ENCODE data around the gene COL2A1.

COL2A1 gene

GRCh38 chr12:47954058-47954457 lies 50.2 kb downstream of the COL2A1 start:
- no peak for TF ChIP-seq POLR2A (IDR thresholded peaks at IDR 0.05; ENCODE audit: low read depth, low read length)
- DNase-seq (ENCODE audit: insufficient read length, low spot score) (no peak), FAIRE-seq (no peak)

GRCh38 chr12:47950856-47951468 lies 53.3 kb downstream of the COL2A1 start:
- no peak for DNase-seq (ENCODE audit: insufficient read length, low spot score)
- no peak for TF ChIP-seq POLR2A (IDR thresholded peaks at IDR 0.05; ENCODE audit: low read depth, low read length)
- no peak for FAIRE-seq

GRCh38 chr12:47949441-47950341 lies 54.6 kb downstream of the COL2A1 start:
- FAIRE-seq (no peak), DNase-seq (ENCODE audit: insufficient read length, low spot score) (peak; percentile 92)
- TF ChIP-seq POLR2A (IDR thresholded peaks at IDR 0.05; ENCODE audit: low read depth, low read length), result no peak

DNA sequence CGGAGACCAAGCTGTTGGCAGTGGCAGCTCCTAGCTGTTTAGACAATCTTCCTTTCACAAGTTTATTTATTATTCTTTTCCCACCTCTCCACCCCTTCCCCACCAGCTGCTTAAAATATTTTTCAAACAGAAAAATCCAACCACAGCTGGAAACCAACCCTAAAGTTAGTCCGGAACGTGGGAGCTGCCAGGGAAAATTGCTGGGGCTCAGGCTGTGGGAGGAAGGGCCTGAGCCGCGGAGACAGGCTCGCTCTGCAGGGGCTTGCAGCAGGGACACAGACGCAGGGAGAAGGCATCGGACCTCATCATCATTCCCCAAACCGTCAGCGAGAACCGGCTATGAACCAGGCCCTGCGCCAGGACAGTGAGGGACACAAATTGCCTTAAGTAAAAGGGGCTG lies 56.9 kb downstream of the COL2A1 start:
- no peak for DNase-seq (ENCODE audit: insufficient read length, low spot score)

GRCh38 chr12:47946413-47947323 lies 57.6 kb downstream of the COL2A1 start:
- FAIRE-seq (no peak), DNase-seq (ENCODE audit: insufficient read length, low spot score) (peak; percentile 68)
- TF ChIP-seq POLR2A (IDR thresholded peaks at IDR 0.05; ENCODE audit: low read depth, low read length), result no peak

More for the DNA sequence above, 56.9 kb downstream of the COL2A1 start:
- no peak for TF ChIP-seq POLR2A (IDR thresholded peaks at IDR 0.05; ENCODE audit: low read depth, low read length)
- no peak for FAIRE-seq

DNA sequence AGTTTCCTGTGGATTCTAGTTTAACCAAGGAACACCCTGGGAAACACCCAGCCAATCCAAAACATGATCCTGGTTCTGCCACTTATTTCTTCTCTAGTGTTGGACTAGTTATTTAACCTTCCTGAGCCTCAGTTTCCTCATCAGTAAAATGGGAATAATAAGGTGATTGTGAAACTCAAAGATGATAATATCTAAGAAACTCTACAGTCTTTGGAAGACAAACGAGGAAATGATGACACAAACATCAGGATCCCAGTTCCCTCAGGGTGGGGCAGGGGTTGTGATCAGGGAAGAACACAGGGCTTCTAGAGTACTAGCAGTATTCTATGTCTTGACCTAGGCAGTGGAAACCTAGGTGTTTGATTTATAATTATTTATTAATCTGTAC lies 58.9 kb downstream of the COL2A1 start:
- no peak for FAIRE-seq
- TF ChIP-seq POLR2A (IDR thresholded peaks at IDR 0.05; ENCODE audit: low read depth, low read length), result no peak
- DNase-seq (ENCODE audit: insufficient read length, low spot score), result no peak

- DNase-seq (ENCODE audit: insufficient read length, low spot score) (no peak), FAIRE-seq (no peak)
- TF ChIP-seq POLR2A (IDR thresholded peaks at IDR 0.05; ENCODE audit: low read depth, low read length), result no peak
These were observed 59.5 kb downstream of the COL2A1 start for GRCh38 chr12:47944685-47945340.

GRCh38 chr12:47943623-47944340 lies 60.5 kb downstream of the COL2A1 start:
- no peak for TF ChIP-seq POLR2A (IDR thresholded peaks at IDR 0.05; ENCODE audit: low read depth, low read length)
- FAIRE-seq (no peak), DNase-seq (ENCODE audit: insufficient read length, low spot score) (no peak)

DNA sequence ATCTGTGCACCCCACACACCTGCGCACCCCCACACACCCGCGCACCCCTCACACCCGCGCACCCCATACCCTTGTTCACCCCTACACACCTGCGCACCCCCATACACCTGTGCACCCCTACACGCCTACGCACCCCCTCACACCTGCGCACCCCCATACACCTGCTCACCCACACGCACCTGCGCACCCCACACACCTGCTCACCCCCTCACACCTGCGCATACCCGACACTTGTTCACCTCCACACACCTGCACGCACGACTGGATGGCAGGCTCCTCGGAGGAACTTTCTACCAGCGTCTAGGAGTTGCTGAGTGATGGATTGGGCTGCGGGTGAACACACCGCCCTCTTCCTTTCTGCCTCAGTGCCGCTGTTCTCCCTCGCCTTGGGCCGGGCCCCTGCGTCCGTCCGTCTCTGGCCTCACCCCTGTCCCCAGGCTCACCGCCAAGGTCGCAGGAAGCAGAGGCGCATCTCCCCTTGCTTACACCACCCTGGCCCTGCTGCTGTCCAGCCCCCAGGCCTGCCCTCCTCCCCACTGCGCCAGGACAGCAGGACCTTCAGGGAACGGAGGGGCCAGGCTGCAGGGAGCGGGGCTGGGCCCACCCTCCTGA lies 61.6 kb downstream of the COL2A1 start:
- no peak for DNase-seq (ENCODE audit: insufficient read length, low spot score)
- FAIRE-seq, result no peak

DNA sequence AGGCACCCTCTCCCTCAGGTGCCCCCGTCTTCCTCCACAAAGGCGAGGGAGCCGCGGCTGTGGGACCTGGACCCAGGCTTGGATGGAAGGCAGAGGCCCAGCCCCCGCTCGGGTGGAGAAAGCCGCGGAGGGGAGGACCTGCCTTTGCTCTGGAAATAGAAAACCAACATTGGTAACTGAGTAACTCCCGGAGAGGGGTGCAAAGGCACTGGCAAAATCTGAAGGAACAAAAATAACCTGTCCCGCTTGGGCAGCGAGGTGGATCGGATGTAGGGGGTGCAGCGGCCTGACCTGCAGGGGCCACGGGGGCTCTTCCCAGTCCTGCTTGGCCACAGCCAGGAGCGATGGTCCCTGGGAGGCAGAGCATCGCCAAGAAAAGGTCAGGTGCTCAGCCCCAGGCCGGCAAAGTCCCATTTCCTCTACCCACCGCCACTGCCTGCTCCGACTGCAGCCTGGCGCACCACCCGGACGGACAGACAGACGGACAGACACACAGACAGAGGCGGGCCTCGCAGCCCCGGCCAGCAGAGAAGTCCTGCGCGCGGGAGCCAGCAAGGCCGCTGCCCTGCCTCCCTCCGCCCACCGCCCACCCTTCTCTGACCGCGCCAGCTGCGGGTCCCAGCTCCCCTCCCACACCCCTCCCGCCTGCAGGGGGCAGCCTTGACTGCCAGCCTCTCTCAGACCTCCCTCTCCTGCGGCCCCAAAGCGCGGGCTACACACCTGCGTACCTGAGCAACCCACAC lies 62.2 kb downstream of the COL2A1 start:
- DNase-seq (ENCODE audit: insufficient read length, low spot score) (no peak), FAIRE-seq (no peak)
- no peak for TF ChIP-seq POLR2A (IDR thresholded peaks at IDR 0.05; ENCODE audit: low read depth, low read length)

More for the DNA sequence above, 61.6 kb downstream of the COL2A1 start:
- no peak for TF ChIP-seq POLR2A (IDR thresholded peaks at IDR 0.05; ENCODE audit: low read depth, low read length)

DNA sequence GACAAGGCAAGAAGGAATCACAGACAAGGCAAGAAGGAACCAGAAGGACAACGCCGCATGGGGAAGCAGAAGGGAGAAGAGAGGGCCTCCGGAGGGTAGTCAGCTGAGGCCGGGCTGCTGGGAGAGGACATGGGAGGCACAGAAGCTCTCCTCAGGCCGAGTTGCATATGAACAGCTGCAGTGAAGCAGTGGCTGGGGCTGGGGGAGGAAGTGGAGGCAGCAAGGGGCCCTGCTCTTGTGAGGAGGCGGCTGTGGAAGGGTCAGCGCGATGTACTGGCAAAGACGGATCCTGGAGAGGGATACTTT lies 62.8 kb downstream of the COL2A1 start:
- no peak for DNase-seq (ENCODE audit: insufficient read length, low spot score)
- TF ChIP-seq POLR2A (IDR thresholded peaks at IDR 0.05; ENCODE audit: low read depth, low read length), result no peak
- FAIRE-seq, result no peak

Measured in H54 (cell line).